Esophagus muscularis mucosa (tissue), 4 donors: ENCODE measurements around the gene C3orf38.

Source experiments
- CTCF ChIP-seq, 3 experiments: fragments of 200-600 bp in 2 of 3; fragments of 450-650 bp in 1 of 3; sonication (generic) in 2 of 3; IDR thresholded peaks; one replicate each; pipeline ENCODE4 v1.5.1; 2017 to 2019; ENCODE audit warnings: antibody characterized with exemption in 3 of 3, mild to moderate bottlenecking in 2 of 3, moderate library complexity in 1 of 3
- EP300 ChIP-seq: sonication (generic); formaldehyde crosslinking; IDR thresholded peaks from one replicate; pipeline ENCODE4 v1.6.1; 2017; ENCODE audit warnings: antibody characterized with exemption
- POLR2A ChIP-seq: fragments of 450-650 bp; IDR thresholded peaks from one replicate; pipeline ENCODE4 v1.6.1; 2017; ENCODE audit warnings: antibody characterized with exemption, moderate library complexity, mild to moderate bottlenecking, low read depth
- POLR2AphosphoS5 ChIP-seq, 2 donors: sonication (generic); formaldehyde crosslinking; IDR thresholded peaks; one replicate each; pipeline ENCODE4 v1.6.1; 2017; ENCODE audit warnings: antibody characterized with exemption in 2 of 2

- no peak for TF ChIP-seq POLR2A
- TF ChIP-seq CTCF (IDR thresholded peaks at IDR 0.05), result no peak
- TF ChIP-seq EP300, result no peak
- TF ChIP-seq POLR2AphosphoS5 (IDR thresholded peaks at IDR 0.05), result no peak
Measured at GRCh38 chr3:88150371-88150770, 612 bp downstream of the C3orf38 start.
